Epithelial cell of proximal tubule (primary cell): ENCODE results near the gene ETF1. TPM values are rescaled to one million over a fixed set of nuclear protein-coding genes. Genes with fewer than 3 reads are reported as not detected.

Source experiments
- DNase-seq: peaks from one replicate; pipeline ENCODE4 v3.0.0-alpha.2; 2011; ENCODE audit warnings: low read depth
- H3K4me3 ChIP-seq: 2 replicates; pipeline ENCODE4 v1.5.1; 2011; ENCODE audit warnings: low read depth, mild to moderate bottlenecking, low read length
- total RNA-seq: library from RNA; depleted of rRNA; stranded (reverse); fragments of >200 nt; gene quantifications from 2 replicates; pipeline ENCODE4 v1.2.3, GENCODE V29; 2015
- TF ChIP-seq, protein P1 (sequence below): conservative IDR thresholded peaks from 2 replicates; pipeline ENCODE4 v1.5.1; 2012; ENCODE audit warnings: low read depth, mild to moderate bottlenecking, low read length

The ETF1 gene
- total RNA-seq, 1 donor from 2014 or later: 65.1 TPM

GRCh38 chr5:138541511-138542179 lies 1.4 kb downstream of the ETF1 start:
- TF ChIP-seq, protein P1, sequence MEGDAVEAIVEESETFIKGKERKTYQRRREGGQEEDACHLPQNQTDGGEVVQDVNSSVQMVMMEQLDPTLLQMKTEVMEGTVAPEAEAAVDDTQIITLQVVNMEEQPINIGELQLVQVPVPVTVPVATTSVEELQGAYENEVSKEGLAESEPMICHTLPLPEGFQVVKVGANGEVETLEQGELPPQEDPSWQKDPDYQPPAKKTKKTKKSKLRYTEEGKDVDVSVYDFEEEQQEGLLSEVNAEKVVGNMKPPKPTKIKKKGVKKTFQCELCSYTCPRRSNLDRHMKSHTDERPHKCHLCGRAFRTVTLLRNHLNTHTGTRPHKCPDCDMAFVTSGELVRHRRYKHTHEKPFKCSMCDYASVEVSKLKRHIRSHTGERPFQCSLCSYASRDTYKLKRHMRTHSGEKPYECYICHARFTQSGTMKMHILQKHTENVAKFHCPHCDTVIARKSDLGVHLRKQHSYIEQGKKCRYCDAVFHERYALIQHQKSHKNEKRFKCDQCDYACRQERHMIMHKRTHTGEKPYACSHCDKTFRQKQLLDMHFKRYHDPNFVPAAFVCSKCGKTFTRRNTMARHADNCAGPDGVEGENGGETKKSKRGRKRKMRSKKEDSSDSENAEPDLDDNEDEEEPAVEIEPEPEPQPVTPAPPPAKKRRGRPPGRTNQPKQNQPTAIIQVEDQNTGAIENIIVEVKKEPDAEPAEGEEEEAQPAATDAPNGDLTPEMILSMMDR: no peak
- H3K4me3 ChIP-seq: peak overlapping the region; percentile 99
- no peak for DNase-seq

DNA sequence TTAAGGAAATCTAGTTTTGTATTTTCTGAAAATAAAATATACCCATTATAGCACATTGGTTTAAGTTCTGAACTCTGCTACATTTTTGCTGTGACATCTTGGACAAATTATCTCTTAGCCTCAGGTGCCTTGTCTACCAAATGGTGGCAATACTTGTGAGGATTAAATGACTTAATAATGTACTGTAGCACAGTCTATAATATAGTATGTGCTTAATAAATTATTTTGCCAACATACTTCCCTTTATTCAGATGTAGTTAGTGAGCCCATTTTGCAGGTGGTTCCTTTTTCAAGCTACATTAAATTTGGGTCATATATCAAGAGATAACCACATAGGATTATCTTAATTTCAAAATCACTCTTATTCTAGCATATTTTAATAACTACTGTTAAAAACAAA lies 3.2 kb downstream of the ETF1 start:
- TF ChIP-seq, protein P1: no peak
- DNase-seq: no peak
- H3K4me3 ChIP-seq: no peak overlapping the region

DNA sequence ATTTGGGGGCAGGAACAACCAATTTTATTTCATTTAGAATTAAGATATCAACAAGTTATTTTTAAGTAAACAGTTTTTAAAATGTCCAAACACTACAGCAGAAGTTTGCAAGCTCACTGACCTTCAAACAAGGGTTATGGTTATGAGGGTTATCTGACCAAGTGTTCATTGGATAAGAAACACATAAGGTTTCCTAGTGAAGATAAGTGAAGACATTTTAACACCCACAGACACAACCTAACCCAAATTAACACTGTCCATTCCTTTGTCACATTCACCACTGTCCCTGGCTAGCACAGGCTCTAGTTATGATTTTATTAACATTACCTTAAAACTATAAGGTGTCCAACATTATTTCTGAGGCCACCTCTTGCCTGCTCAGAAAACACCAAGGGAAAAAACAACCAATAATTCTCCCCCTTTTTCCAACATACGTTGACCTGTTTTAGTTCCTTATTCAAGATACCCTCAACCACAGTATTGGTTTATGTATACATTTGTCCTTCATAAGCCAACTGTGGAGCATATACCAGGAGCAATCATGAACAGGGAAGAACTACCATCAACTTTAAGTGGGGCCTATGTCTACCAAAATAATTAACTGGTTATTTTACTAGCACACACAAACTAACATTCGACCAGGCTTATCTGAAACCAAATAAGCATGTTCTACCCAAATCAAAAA lies 4.0 kb downstream of the ETF1 start:
- no peak overlapping the region for H3K4me3 ChIP-seq
- TF ChIP-seq, protein P1: no peak
- DNase-seq: no peak

DNA sequence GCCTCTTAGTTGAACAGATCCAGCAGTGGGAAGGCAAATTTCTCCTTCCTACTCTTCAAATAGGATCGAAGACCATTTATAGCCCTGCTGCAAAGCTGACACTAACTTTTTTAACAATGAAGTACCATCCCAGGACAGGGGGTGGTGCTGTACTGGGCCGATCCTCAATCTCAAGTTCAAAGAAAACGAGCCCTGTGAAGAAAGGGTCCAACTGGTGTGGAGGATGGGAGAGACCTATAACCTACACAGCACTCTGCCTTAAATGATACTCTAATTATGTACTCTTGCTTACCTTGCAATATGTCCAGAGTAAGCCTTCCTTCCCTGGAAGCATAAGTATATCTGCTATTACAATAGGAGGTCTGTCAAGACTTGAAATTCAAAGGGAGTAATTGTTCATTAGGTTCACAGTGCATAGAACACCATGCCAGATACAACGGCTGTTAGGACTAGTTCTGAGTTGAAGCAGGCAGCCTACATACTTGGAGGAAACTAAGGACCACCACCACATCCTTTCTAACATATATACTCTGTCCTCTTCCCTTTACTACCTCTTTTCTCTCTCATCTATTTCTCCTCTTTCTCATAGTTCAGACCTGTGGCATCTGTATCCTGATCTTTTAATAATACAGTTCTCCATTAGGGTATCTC lies 6.2 kb downstream of the ETF1 start:
- H3K4me3 ChIP-seq: no peak overlapping the region
- DNase-seq: no peak
- TF ChIP-seq, protein P1: peak; percentile 55

GRCh38 chr5:138536215-138536614 lies 6.8 kb downstream of the ETF1 start:
- H3K4me3 ChIP-seq: no peak overlapping the region
- TF ChIP-seq, protein P1: no peak

DNA sequence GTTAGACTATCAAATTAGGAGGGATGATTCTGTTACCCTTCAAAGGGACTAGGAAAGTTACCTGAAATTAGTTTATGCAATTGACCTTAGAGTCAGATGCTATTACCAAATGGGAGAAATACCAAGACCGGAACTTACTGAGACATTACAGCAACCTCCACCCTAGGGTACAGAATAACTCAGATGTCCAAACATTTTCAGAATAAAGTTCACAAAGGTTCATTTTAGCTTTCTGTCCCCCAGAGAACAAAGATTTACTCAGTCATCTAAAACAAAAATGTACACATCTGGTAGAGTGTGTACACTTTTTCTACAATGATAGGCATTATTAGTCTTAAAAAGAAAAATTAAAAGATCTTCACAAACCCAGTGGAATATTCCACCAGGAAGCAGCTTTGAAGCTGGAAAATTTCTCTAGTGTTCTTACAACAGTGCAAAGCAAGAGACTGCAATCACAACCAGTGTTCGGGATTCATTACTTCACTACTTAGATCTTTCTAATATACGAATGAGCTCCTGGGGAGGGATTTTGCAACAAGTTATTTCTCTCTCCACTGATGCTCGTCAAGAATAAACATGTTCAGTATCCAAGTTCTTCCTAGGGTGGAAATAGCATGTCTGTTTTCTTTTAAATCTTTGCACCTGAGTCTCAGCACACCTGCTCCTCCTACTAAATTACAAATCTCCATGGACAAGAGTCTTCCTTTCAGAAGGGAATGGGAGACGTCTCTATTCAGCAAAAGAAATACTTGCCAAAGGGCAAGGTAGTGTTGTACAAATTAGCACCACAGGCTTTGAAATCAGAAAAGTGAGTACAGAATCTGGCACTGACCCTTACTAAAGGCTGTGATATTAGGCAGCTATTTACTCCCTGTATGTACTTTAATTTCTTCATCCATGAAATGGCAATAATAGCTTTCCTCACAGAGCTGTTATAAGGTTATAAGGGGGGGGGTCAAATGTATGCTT lies 8.8 kb downstream of the ETF1 start:
- H3K4me3 ChIP-seq: no peak overlapping the region
- TF ChIP-seq, protein P1: no peak
- no peak for DNase-seq

More at GRCh38 chr5:138536215-138536614, 6.8 kb downstream of the ETF1 start:
- no peak for DNase-seq
